Mucosa of rectum (tissue), 2 donors: Measurements from ENCODE around the gene BRME1.
A peak's percentile ranks its signal among the peaks of the same experiment; 100 is the strongest.
"Not testable (repeated sequence)": the region's sequence is repeated elsewhere in the genome, so short reads cannot be mapped to it uniquely, and the experiment has no call there.

Experiments
- H3K27ac ChIP-seq, 2 donors: one replicate each; pipeline ENCODE4 v1.7.0; 2013; ENCODE audit warnings: inconsistent platforms in 2 of 2, low read depth in 2 of 2, low read length in 2 of 2
- H3K27me3 ChIP-seq, 2 donors: one replicate each; pipeline ENCODE4 v1.7.0; 2013; ENCODE audit warnings: low read length in 2 of 2; ENCODE audit not compliant: control insufficient read depth in 2 of 2, insufficient read depth in 2 of 2
- H3K36me3 ChIP-seq, 2 donors: one replicate each; pipeline ENCODE4 v1.7.0; 2013; ENCODE audit warnings: low read length in 2 of 2; ENCODE audit not compliant: control insufficient read depth in 2 of 2, insufficient read depth in 2 of 2
- H3K4me1 ChIP-seq, 2 donors: one replicate each; pipeline ENCODE4 v1.7.0; 2013; ENCODE audit warnings: low read length in 2 of 2, mild to moderate bottlenecking in 1 of 2; ENCODE audit not compliant: control insufficient read depth in 2 of 2, insufficient read depth in 2 of 2
- H3K4me3 ChIP-seq, 2 donors: one replicate each; pipeline ENCODE4 v1.7.0; 2013; ENCODE audit warnings: low read length in 2 of 2
- H3K9ac ChIP-seq, 2 donors: one replicate each; pipeline ENCODE4 v1.7.0; 2013; ENCODE audit warnings: low read length in 2 of 2, low read depth in 1 of 2, mild to moderate bottlenecking in 1 of 2
- H3K9me3 ChIP-seq, 2 donors: one replicate each; pipeline ENCODE4 v1.7.0; 2013; ENCODE audit warnings: low read length in 2 of 2; ENCODE audit not compliant: control insufficient read depth in 2 of 2
- donor health status: healthy.
- donor health status: Normal muscosa, but diverticular disease.

The BRME1 gene

GRCh38 chr19:13860679-13861391 lies 45.1 kb downstream of the BRME1 start:
- H3K4me1 ChIP-seq: peaks cover 8 to 9% of the 10 kb centered on the region in 2 donors
- H3K4me3 ChIP-seq: no peak overlapping the region
- no peaks in the 10 kb centered on the region for H3K36me3 ChIP-seq
- H3K9ac ChIP-seq: peak overlapping the region in 1 of 2 donors; percentile 81
- peak overlapping the region; percentile 72 to 88 for H3K27ac ChIP-seq
- no peaks in the 10 kb centered on the region for H3K9me3 ChIP-seq
- H3K27me3 ChIP-seq: no peaks in the 10 kb centered on the region

GRCh38 chr19:13859361-13859880 lies 46.5 kb downstream of the BRME1 start:
- Histone ChIP-seq H3K4me1 (peaks cover 15% of the 10 kb centered on the region in 2 donors), H3K27ac (no peak overlapping the region), H3K9ac (no peak overlapping the region), H3K36me3 (no peaks in the 10 kb centered on the region), H3K4me3 (no peak overlapping the region), H3K9me3 (no peaks in the 10 kb centered on the region), H3K27me3 (no peaks in the 10 kb centered on the region)

DNA sequence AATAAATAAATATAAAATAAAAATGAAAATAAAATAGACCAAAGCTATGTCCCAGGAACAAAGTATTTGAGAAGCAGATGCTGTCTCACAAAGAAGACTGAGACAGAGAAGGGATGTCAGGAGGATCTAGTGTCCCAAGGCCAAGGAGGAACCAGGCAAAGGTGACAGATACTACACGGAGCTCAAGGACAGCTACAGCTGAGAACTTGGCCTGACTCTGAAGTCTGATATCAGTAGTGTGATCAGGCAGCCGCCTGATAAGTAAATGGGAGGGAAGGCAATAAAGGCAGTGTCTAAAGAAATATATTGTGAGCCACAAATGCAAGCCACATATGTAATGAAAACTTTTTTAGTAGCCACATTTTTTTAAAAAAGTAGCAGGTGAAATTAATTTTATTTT lies 49.4 kb downstream of the BRME1 start:
- H3K36me3 ChIP-seq: no peaks in the 10 kb centered on the region
- peaks cover 11 to 12% of the 10 kb centered on the region in 2 donors for H3K4me1 ChIP-seq
- H3K27ac ChIP-seq: no peak overlapping the region
- H3K9ac ChIP-seq: no peak overlapping the region
- no peak overlapping the region for H3K4me3 ChIP-seq
- H3K27me3 ChIP-seq: no peaks in the 10 kb centered on the region
- H3K9me3 ChIP-seq: no peaks in the 10 kb centered on the region

DNA sequence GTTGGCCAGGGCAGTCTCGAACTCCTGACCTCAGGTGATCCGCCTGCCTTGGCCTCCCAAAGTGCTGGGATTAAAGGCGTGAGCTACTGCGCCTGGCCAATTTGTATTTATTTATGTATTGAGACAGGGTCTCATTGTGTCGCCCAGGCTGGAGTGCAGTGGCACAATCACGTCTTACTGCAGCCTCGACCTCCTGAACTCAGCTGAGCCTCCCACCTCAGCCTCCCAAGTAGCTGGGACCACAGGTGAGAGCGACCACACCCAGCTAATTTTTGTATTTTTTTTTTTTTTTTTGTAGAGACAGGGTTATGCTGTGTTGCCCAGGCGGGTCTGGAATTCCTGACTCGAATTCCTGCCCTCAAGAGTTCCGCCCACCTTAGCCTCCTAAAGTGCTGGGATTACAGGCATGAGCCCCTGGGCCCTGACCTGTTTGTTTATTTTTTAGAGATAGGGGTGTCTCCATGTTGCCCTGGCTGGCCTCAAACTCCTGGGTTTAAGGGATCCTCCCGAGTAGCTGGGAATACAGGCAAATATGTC lies 53.7 kb downstream of the BRME1 start:
- not testable (repeated sequence) for H3K27ac ChIP-seq, H3K9me3 ChIP-seq
- peaks cover 20 to 37% of the 10 kb centered on the region in 2 donors for H3K4me1 ChIP-seq

GRCh38 chr19:13851734-13852114 lies 54.2 kb downstream of the BRME1 start:
- H3K36me3 ChIP-seq, H3K9me3 ChIP-seq, H3K27me3 ChIP-seq, H3K4me3 ChIP-seq: not testable (repeated sequence)
- peak overlapping the region in 1 of 2 donors; percentile 53 for H3K9ac ChIP-seq
- peaks cover 25 to 42% of the 10 kb centered on the region in 2 donors for H3K4me1 ChIP-seq
- peak overlapping the region; percentile 93 to 96 for H3K27ac ChIP-seq

More for the DNA sequence above, 53.7 kb downstream of the BRME1 start:
- H3K9ac ChIP-seq, H3K27me3 ChIP-seq, H3K36me3 ChIP-seq, H3K4me3 ChIP-seq: not testable (repeated sequence)

- no peaks in the 10 kb centered on the region for H3K9me3 ChIP-seq
- H3K27ac ChIP-seq: peak overlapping the region; percentile 93 to 96
- H3K36me3 ChIP-seq: no peaks in the 10 kb centered on the region
- H3K4me1 ChIP-seq: peaks cover 31 to 48% of the 10 kb centered on the region in 2 donors
- peak overlapping the region; percentile 80 to 92 for H3K9ac ChIP-seq
- H3K27me3 ChIP-seq: no peaks in the 10 kb centered on the region
- peak overlapping the region; percentile 70 to 73 for H3K4me3 ChIP-seq
These were observed 54.8 kb downstream of the BRME1 start for GRCh38 chr19:13850910-13851733.

DNA sequence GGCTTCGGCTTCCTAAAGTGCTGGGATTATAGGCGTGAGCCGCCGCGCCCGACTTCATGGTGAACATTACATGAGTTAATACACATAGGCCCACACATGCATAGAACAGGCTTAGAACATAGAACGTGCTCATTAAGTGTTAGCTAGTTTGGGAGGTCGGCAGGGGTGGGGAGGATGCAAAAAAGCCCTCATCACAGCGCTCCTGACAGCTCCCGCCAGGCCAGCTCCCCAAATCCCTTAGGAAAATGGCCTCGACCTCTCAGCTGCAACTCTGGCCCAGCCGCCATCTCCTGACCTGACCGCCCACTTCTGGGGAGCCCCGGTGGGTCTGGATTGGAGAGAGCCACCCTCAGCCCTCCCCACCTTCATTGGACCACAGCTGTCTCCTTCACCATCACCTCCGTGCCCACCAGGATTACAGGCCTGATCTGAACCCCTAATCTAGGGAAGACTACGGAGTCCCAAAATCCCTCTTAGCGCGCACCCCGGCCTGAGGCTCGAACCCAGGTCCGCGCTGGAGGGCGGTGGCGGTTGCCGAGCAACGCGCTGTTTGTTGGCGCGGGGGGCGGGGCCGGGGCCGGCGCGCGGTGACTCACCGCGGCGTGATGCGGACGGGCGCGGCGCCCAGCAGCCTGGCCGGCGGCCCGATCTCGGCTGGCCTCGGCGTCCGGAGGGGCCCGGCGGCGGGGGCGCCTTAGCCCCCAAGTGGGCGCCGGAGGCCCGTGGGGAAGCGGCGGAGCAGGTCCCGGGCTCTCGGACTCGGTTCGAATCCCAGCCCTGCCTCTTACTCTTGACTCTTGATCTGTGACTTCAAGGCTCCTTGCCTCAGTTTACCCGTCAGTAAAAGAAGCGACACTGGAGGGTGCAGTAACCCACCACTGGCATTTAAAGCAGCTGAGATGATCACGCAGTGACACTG lies 55.7 kb downstream of the BRME1 start:
- H3K36me3 ChIP-seq: no peaks in the 10 kb centered on the region
- H3K9ac ChIP-seq: peak overlapping the region; percentile 80 to 92
- no peaks in the 10 kb centered on the region for H3K27me3 ChIP-seq
- H3K4me1 ChIP-seq: peaks cover 28 to 46% of the 10 kb centered on the region in 2 donors
- H3K27ac ChIP-seq: peak overlapping the region; percentile 93 to 96
- no peaks in the 10 kb centered on the region for H3K9me3 ChIP-seq
- H3K4me3 ChIP-seq: peak overlapping the region; percentile 70 to 73

GRCh38 chr19:13848798-13849676 lies 56.9 kb downstream of the BRME1 start:
- no peaks in the 10 kb centered on the region for H3K9me3 ChIP-seq
- peak overlapping the region; percentile 40 to 57 for H3K27ac ChIP-seq
- no peaks in the 10 kb centered on the region for H3K36me3 ChIP-seq
- H3K9ac ChIP-seq: no peak overlapping the region
- no peak overlapping the region for H3K4me3 ChIP-seq
- H3K4me1 ChIP-seq: peaks cover 29 to 50% of the 10 kb centered on the region in 2 donors
- H3K27me3 ChIP-seq: no peaks in the 10 kb centered on the region

DNA sequence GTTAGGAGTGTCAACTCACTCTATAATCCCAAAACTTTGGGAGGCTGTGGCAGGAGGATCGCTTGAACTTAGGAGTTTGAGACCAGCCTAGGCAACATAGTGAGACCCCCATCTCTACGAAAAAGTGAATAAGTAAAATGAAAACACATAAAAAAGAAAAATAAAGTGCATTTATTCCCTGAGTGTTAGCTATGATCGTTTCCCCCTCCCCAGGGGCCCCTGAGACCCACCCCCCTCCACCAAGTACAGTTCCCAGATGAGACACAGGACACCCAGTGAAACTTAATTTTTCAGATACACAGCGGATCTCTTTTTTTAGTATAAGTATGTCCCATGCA lies 57.6 kb downstream of the BRME1 start:
- Histone ChIP-seq H3K9ac (peak overlapping the region in 1 of 2 donors; percentile 77), H3K36me3 (no peaks in the 10 kb centered on the region), H3K4me1 (peaks cover 36 to 57% of the 10 kb centered on the region in 2 donors), H3K27ac (peak overlapping the region; percentile 100), H3K27me3 (no peaks in the 10 kb centered on the region), H3K9me3 (no peaks in the 10 kb centered on the region), H3K4me3 (no peak overlapping the region)
